D721Med (cell line): ENCODE data around the gene B3GAT1.

Experiments used
- DNase-seq: peaks from one replicate; pipeline ENCODE4 v3.0.0; 2011; ENCODE audit warnings: low spot score; ENCODE audit not compliant: insufficient read length
- FAIRE-seq: peaks from 2 replicates; lab custom pipeline; 2011; peaks lifted over from hg19 to GRCh38; lab: Jason Lieb, UNC
- CTCF ChIP-seq: IDR thresholded peaks from 2 replicates; pipeline ENCODE4 v1.5.1; 2012; ENCODE audit warnings: mild to moderate bottlenecking, control low read depth; ENCODE audit not compliant: insufficient read depth; ENCODE audit errors: missing control alignments

B3GAT1 gene

GRCh38 chr11:134407321-134407828 lies 4.7 kb downstream of the B3GAT1 start:
- DNase-seq, result peak; percentile 93
- no peak for TF ChIP-seq CTCF
- no peak for FAIRE-seq

- no peak for TF ChIP-seq CTCF
- FAIRE-seq (no peak), DNase-seq (no peak)
Measured at GRCh38 chr11:134406264-134407185, 5.5 kb downstream of the B3GAT1 start.

GRCh38 chr11:134405841-134406240 lies 6.2 kb downstream of the B3GAT1 start:
- DNase-seq (no peak), FAIRE-seq (no peak)
- no peak for TF ChIP-seq CTCF

DNA sequence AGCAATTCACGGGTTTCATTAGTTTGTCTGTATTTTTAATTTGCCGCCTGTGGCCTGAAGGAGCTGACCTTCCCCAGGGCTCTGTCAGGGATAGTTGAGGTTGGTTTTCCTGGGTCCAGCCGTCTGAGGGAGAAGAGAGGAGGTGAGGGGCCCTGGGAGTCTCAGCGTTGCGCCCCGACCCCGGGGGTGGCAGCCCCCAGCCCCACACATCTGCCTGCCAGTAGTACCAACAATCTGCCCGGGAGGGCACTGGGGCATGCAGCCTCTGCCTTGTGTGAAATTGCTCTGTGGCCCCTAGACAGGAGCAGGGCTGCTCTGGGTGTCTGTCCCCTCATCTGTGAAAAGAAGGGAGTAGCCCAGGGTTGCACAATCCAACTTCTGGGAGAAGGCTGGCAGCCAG lies 6.6 kb downstream of the B3GAT1 start:
- no peak for TF ChIP-seq CTCF
- DNase-seq (no peak), FAIRE-seq (no peak)

GRCh38 chr11:134404575-134405341 lies 7.3 kb downstream of the B3GAT1 start:
- no peak for FAIRE-seq
- DNase-seq, result no peak
- TF ChIP-seq CTCF, result no peak

DNA sequence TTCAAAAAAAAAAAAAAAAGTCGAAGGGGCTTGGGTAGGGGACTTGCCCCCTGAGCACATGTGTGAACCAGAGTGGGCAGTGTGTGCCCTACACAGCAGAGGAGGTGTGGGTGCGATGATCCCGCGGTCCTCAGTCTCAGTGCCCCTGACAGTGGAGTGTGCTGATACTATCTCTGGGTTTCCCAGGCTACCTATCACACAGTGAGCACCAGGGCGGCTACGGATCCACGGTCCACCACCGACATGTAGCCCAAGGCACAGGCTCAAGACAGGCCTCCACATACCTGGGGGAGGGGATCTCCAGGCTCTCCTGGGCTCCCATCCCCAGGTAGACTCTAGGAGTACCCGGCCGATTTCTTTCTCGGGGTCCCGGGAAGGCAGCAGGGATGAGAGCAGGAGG lies 9.1 kb downstream of the B3GAT1 start:
- FAIRE-seq, result no peak
- no peak for DNase-seq
- no peak for TF ChIP-seq CTCF
